Measurements from ENCODE around the gene KRTAP10-5. TPM values are rescaled to one million over a fixed set of nuclear protein-coding genes. Genes with fewer than 3 reads are reported as not detected.

The KRTAP10-5 gene
- total RNA-seq, 2 donors from 2014 or later = not detected

DNA sequence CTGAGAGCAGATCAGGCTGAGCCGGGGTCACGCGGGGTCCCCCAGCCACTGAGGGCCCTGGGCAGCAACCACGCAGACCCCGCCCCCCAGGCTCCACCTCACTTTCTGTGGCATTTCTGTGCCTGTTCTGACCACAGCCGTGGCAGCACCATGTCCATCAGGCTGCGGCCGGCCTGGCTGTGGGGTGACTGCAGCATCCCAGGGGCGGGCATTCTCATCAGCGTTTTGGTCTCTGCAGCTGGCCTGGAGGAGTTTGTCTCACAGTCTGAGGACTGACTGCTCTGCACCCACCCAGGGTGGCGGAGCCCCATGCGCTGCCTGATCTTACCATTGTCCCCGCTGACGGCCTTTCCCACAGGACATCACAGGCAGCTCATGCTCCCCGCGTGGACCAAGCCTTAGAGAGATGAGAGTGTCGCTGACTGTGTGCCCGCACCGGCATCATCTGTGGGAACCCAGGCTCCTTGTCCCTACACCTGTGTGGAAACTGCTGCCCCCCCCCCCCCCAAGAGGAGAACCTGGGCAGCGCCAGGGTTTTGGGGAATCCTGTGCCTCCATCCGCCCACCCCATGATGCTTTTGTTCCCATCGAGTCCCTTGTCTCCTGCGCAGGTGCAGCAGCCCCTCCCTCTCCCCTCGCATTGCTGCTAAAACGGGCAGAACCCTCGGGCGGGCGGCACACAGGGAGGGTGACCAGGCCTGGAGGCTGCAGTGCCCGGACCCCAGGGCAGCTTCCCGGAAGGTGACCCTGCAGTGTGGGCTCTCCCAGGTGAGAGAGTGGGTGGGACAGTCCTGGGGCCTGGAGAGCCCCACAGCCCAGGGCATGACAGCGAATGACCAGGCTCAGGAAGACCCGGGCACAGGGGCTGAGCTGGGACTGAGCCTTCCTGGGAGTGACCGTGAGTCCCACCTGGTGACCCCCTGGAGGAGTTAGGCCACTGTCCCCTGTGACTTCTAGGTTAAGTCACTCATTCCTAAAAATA lies 42.2 kb downstream of the KRTAP10-5 start:
- H3K4me3 Mint-ChIP-seq = no peak overlapping the region
- ATAC-seq (no peak), DNase-seq (no peak)
- no peaks in the 10 kb centered on the region for H3K4me1 Mint-ChIP-seq
- H3K27ac Mint-ChIP-seq = no peak overlapping the region
- no peaks in the 10 kb centered on the region for H3K27me3 Mint-ChIP-seq
- H3K9me3 ChIP-seq (ENCODE audit: control insufficient read depth, low read length, poor library complexity, severe bottlenecking) = no peaks in the 10 kb centered on the region
- no peaks in the 10 kb centered on the region for H3K36me3 Mint-ChIP-seq (ENCODE audit: low read depth)

DNA sequence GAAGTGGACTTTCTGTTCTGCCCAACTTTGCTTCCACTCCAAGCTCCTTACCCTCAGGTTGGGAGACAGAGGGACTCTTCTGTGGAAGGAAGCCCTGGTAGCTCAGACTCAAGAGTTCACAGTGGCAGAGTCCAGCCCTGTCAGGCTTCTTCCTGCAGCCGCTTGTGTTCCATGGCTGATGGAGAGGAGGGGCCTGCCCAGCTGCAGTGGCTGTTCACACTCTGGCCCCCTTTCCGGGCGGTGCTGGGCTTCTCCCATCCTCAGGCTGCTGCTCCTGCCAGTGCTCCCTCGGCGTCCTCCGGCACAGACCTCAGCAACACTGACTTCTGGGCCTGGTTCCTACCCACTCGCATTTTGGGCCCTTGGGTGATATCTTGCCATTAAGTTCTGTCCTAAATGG lies 44.4 kb downstream of the KRTAP10-5 start:
- no peak for DNase-seq
- Mint-ChIP-seq H3K27me3 (peaks cover 8% of the 10 kb centered on the region), H3K4me3 (no peak overlapping the region), H3K27ac (no peak overlapping the region), H3K36me3 (ENCODE audit: low read depth) (no peaks in the 10 kb centered on the region), H3K4me1 (no peaks in the 10 kb centered on the region)
- no peak for ATAC-seq
- H3K9me3 ChIP-seq (ENCODE audit: control insufficient read depth, low read length, poor library complexity, severe bottlenecking) = no peaks in the 10 kb centered on the region

DNA sequence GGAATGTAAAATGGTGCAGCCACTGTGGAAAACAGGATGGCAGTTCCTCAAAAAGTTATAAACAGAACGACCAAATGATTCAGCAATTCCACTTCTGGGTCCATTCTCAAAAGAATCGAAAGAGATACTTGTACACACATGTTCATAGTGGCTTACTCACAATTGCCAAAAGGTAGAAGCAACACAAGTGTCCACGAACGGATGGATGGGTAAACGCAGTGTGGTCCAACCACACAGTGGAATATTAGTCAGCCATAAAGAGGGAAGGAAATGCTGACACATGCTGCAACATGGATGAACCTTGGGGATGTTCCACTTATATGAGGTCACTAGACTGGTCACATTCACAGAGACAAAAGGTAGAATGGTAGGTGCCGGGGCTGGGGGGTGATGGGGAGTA lies 45.7 kb downstream of the KRTAP10-5 start:
- H3K36me3 Mint-ChIP-seq (ENCODE audit: low read depth) = peaks cover 3% of the 10 kb centered on the region
- peaks cover 8% of the 10 kb centered on the region for H3K27me3 Mint-ChIP-seq
- H3K27ac Mint-ChIP-seq = no peak overlapping the region
- DNase-seq (no peak), ATAC-seq (no peak)
- no peak overlapping the region for H3K4me3 Mint-ChIP-seq
- H3K9me3 ChIP-seq (ENCODE audit: control insufficient read depth, low read length, poor library complexity, severe bottlenecking) = no peaks in the 10 kb centered on the region
- peaks cover 5% of the 10 kb centered on the region for H3K4me1 Mint-ChIP-seq

DNA sequence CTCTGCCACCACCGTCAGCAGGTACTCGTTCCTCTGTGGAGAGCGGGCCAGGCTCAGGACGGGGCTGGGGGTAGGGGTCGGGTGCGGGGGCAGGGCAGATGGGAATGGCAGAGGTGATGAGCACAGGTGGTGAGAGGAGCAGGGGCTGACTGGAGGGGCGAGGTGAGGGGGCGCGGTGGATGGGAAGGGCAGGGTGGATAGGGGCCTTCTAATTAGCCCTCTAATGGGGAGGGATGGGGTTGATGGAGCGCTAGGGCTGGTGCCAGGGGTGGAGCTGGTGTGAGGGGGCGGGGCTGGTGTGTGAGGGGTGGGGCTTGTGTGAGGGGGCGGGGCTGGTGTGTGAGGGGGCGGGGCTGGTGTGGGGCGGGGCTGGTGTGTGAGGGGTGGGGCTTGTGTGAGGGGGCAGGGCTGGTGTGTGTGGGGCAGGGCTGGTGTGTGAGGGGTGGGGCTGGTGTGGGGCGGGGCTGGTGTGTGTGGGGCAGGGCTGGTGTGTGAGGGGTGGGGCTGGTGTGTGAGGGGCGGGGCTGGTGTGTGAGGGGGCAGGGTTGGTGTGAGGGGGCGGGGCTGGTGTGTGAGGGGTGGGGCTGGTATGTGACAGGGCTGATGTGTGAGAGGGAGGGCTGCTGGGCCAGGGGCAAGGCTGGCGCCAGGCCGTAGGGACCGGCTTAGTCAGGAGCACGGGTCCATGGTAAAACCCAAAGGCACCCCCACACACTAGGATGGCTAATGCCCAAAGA lies 46.3 kb downstream of the KRTAP10-5 start:
- peaks cover 8% of the 10 kb centered on the region for H3K27me3 Mint-ChIP-seq
- DNase-seq (no peak), ATAC-seq (peak; percentile 18)
- no peak overlapping the region for H3K27ac Mint-ChIP-seq
- H3K4me1 Mint-ChIP-seq = peaks cover 7% of the 10 kb centered on the region
- H3K36me3 Mint-ChIP-seq (ENCODE audit: low read depth) = peaks cover 3% of the 10 kb centered on the region
- H3K4me3 Mint-ChIP-seq = no peak overlapping the region
- no peaks in the 10 kb centered on the region for H3K9me3 ChIP-seq (ENCODE audit: control insufficient read depth, low read length, poor library complexity, severe bottlenecking)

DNA sequence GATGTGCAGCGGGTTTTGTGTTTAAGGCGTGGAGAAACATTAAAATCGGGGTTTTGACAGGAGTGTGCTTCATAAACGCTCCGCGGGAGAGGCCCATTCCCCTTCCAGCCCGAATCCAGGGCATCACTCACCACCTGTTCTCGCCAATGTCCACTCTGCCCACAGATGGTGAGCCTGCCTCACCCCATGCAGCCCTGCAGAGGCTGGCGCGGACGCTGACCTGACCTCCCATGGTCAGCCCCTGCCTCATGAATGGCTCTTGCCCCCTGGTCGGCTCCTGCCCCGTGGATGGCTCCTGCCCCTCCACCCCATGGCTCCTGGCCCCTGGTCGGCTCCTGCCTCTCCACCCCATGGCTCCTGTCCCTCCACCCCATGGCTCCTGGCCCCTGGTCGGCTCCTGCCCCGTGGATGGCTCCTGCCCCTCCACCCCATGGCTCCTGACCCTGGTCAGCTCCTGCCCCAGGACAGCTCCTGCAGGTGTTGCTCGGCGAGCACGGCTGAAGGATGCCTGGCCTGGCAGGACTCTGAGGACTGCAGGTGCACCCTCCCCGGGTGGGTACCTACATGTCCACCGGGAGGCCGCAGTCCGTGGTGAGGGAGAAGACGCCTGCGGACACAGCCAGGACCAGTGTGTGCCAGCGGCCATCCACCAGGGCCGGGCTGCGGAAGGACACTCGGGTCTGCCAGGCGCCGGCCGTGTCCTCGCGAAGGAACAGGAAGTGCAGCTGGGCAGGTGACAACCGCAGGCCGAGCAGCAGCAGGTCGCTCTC lies 47.1 kb downstream of the KRTAP10-5 start:
- H3K9me3 ChIP-seq (ENCODE audit: control insufficient read depth, low read length, poor library complexity, severe bottlenecking) = no peaks in the 10 kb centered on the region
- Mint-ChIP-seq H3K27me3 (peaks cover 8% of the 10 kb centered on the region), H3K4me1 (peaks cover 8% of the 10 kb centered on the region), H3K36me3 (ENCODE audit: low read depth) (peaks cover 3% of the 10 kb centered on the region), H3K27ac (no peak overlapping the region), H3K4me3 (no peak overlapping the region)
- DNase-seq (no peak), ATAC-seq (no peak)

DNA sequence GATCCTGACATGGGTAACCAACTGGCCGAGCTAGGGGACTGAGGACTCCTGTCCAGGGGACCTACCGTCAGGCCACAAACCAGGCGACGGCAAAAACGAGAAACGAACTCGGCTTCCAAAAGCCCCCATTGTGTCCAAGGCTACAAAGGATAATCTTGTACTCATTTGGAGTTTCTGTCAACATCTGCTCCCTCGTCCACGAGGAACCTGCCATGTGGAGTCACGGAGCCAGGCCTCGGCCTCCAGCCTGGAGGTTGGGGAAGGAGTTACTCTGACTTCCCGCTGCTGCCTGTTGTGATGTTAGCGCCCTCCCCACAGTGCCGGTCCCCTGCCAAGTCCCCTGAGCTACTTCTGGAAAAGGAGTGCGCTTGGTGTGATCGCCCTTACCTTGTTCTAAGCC lies 47.7 kb downstream of the KRTAP10-5 start:
- Mint-ChIP-seq H3K27me3 (peaks cover 8% of the 10 kb centered on the region), H3K4me3 (no peak overlapping the region), H3K27ac (no peak overlapping the region), H3K4me1 (peaks cover 8% of the 10 kb centered on the region), H3K36me3 (ENCODE audit: low read depth) (peaks cover 3% of the 10 kb centered on the region)
- ATAC-seq (no peak), DNase-seq (no peak)
- no peaks in the 10 kb centered on the region for H3K9me3 ChIP-seq (ENCODE audit: control insufficient read depth, low read length, poor library complexity, severe bottlenecking)

DNA sequence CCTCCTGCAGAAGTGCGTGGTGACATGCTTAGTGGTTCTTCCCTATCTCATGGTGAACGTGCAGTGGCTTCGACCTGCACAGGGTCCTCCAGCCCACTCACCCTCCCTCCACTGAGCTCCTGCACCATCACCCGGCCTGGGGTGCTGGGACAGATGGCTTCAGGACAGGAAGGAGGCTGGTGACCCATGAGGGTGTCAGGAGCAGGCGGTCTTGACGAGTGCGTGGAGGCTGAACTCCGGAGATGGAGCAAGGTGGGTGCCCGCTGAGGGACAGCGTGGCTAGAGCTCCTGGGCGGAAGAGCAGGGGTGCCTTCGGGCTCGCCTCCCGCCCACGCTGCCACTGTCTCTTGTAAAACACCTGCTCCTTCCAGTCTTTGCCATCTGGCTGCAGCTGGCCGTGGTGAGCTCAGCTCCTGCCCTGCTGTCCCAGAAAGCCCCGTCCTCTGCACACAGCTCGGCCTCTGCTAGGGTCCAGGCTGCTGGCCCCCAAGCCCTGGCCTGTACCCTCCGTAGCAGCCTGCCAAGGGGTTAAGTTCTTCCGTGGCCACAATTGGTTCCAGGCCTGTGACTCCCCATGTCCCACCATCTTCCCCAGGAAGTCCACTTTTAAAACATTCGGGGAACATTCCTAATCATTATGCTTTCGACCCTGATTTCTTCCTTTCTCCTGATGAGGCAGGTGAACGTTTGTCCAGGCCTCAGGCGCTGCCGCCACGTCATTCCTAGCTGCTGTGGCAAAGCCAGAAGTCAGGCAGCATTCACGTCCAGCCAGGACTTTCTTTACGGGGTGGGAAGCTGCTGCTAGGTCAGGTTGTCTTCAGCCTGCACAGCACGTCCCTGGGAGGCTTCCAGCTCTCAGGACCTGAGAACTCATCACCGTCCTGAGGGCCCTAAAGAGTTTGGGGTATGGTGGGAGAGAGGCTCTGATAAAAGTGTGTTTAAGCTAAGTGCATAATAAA lies 48.5 kb downstream of the KRTAP10-5 start:
- no peak for DNase-seq
- Mint-ChIP-seq H3K36me3 (ENCODE audit: low read depth) (peaks cover 3% of the 10 kb centered on the region), H3K4me3 (no peak overlapping the region), H3K27ac (no peak overlapping the region), H3K27me3 (peaks cover 8% of the 10 kb centered on the region), H3K4me1 (peaks cover 8% of the 10 kb centered on the region)
- no peak for ATAC-seq
- H3K9me3 ChIP-seq (ENCODE audit: control insufficient read depth, low read length, poor library complexity, severe bottlenecking) = no peaks in the 10 kb centered on the region

DNA sequence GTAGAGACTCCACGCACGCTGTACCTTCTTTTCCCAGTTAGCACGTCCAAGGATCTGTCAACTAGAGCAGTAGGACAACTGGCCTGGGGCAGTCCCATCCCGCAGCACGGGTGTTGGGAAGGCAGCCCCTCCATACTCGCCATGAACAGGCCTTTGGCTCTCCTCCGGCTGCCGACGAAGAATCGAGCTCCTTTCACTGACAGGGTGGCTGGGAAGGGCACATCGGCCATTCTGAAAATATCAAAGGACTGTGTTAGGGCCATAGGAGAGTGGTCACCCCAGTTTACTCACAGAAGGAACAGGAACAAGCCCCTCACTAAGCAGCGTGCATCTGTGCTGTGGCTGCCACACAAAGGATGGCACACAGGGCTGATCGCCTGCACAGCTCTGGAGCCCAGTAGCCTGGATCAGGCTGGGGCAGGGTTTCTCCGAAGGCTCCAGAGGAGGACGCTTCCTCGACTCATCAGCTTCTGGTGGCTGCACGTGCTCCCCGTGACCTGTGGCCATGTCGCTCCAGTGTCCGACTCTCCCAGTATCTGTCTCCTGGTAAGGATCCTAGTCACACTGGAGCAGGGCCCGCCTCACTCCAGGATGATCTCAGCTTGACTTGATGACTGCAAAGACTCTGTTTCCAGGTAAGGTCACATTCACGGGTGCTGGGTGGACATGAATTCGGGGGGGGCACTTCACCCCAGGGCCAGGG lies 49.4 kb downstream of the KRTAP10-5 start:
- no peaks in the 10 kb centered on the region for H3K9me3 ChIP-seq (ENCODE audit: control insufficient read depth, low read length, poor library complexity, severe bottlenecking)
- Mint-ChIP-seq H3K27ac (no peak overlapping the region), H3K4me1 (peaks cover 8% of the 10 kb centered on the region), H3K4me3 (no peak overlapping the region), H3K27me3 (peaks cover 8% of the 10 kb centered on the region), H3K36me3 (ENCODE audit: low read depth) (peaks cover 3% of the 10 kb centered on the region)
- no peak for ATAC-seq
- no peak for DNase-seq

DNA sequence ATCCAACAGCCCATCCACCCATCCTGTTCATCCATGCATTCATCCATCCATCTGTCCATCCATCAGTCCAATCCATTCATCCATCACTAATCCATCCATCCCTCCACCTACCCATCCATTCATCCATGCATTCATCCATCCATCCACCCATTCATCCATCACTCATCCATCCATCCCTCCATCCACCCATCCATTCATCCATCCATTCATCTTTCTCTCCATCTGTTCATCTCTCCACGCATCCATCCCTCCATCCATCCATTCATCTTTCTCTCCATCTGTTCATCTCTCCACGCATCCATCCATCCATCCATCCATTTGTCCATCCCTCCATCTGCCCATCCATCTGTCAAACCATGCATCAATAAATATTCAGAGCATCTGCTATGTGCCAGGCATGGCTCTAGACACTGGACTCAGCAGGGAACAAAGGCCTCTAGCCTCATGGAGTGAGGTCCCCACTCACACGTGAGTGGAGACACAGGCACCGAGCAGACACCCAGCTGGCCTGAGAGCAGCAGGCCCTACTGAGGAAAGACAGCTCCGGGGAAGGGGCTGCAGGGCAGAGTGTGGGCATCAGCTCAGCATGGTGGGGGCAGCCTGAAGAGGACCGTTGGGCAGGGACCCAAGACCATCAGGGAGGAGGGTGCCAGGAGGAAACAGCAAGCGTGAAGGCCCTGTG lies 50.0 kb downstream of the KRTAP10-5 start:
- H3K36me3 Mint-ChIP-seq (ENCODE audit: low read depth) = peaks cover 3% of the 10 kb centered on the region
- DNase-seq = no peak

DNA sequence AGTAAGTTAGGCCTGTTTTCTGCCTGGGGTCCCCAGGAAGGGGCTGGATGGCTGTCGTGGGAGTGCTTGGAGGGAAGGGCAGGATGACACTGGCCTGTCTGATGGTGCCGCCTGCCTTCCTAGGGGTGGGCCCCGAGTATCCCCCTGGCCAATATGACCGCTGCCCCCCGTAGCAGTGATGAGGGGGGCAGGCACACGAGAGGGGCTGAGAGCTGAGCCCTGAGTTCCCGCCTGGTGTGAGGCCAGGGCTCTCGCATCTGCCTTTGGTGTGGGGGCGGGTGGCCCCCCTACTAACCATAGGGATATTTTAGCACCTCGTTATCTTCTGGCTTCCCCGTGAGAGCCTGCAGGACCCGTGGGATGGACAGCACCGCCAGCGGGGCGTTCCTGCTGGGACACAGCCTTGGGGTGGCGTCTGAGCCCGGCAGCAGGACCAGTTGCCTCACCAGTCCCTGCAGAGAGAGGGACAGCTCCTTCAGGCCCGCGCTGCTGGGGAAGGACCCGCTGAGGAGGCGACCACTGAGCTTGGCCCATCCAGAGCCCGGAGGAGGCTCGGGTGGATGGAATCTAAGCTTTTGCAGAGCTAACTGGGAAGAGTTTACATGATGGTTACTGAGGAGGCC lies 50.8 kb downstream of the KRTAP10-5 start:
- no peak for ATAC-seq
- H3K4me1 Mint-ChIP-seq = peaks cover 8% of the 10 kb centered on the region
- no peaks in the 10 kb centered on the region for H3K9me3 ChIP-seq (ENCODE audit: control insufficient read depth, low read length, poor library complexity, severe bottlenecking)
- DNase-seq = no peak
- no peak overlapping the region for H3K4me3 Mint-ChIP-seq
- H3K27ac Mint-ChIP-seq = no peak overlapping the region
- peaks cover 8% of the 10 kb centered on the region for H3K27me3 Mint-ChIP-seq
- peaks cover 3% of the 10 kb centered on the region for H3K36me3 Mint-ChIP-seq (ENCODE audit: low read depth)

More for the DNA sequence above, 50.0 kb downstream of the KRTAP10-5 start:
- H3K27ac Mint-ChIP-seq = no peak overlapping the region
- no peak overlapping the region for H3K4me3 Mint-ChIP-seq
- no peak for ATAC-seq
- H3K9me3 ChIP-seq (ENCODE audit: control insufficient read depth, low read length, poor library complexity, severe bottlenecking) = no peaks in the 10 kb centered on the region
- H3K27me3 Mint-ChIP-seq = peaks cover 8% of the 10 kb centered on the region
- H3K4me1 Mint-ChIP-seq = peaks cover 8% of the 10 kb centered on the region
